ENCODE data around the gene RIPOR2. TPM values are rescaled to one million over a fixed set of nuclear protein-coding genes. Genes with fewer than 3 reads are reported as not detected.

Gene RIPOR2
- total and polyA plus RNA-seq, 10 of the 15 experiments (the other 5 are each of a cell fraction or from before 2014, with no cell fraction given) = 22.2 to 48.2 (median 34.7) TPM

- POLR2A ChIA-PET = interaction anchor here (0.6 to 0.8 kb wide), 2 partner anchors 13 to 24 kb away, joined by 4 to 5 read pairs; no protein-coding TSS in a partner anchor
These were observed 138.1 kb downstream of the RIPOR2 start for GRCh38 chr6:24797596-24798216.

More at GRCh38 chr6:24797596-24798216, 138.1 kb downstream of the RIPOR2 start:
- Histone ChIP-seq H3K4me1 (ENCODE audit: control insufficient read depth, insufficient read depth, low read length) (no peaks in the 10 kb centered on the region), H3K4me3 (no peak overlapping the region), H3K9ac (ENCODE audit: control insufficient read depth, insufficient read depth, low read length) (no peak overlapping the region), H3K27me3 (replicated peaks in 1 of 2; ENCODE audit: control insufficient read depth in 2 of 2, insufficient read depth in 2 of 2, low read length in 1 of 2) (no peaks in the 10 kb centered on the region), H3K36me3 (ENCODE audit: control insufficient read depth in 2 of 2, insufficient read depth in 2 of 2, low read length in 1 of 2) (no peaks in the 10 kb centered on the region), H4K20me1 (ENCODE audit: control insufficient read depth, insufficient read depth) (no peaks in the 10 kb centered on the region), H3K4me2 (ENCODE audit: control insufficient read depth, insufficient read depth) (no peak overlapping the region), H3K27ac (ENCODE audit: control insufficient read depth, insufficient read depth) (no peak overlapping the region), H3K9me3 (replicated peaks; ENCODE audit: control insufficient read depth, insufficient read depth, low read length) (no peaks in the 10 kb centered on the region), H3K79me2 (ENCODE audit: control insufficient read depth, insufficient read depth, low read length) (no peaks in the 10 kb centered on the region), H2AFZ (ENCODE audit: control insufficient read depth, low read depth, low read length) (no peak overlapping the region)
- no peak for FAIRE-seq
- in situ Hi-C loops (cut with MboI) = no loop called here
- DNase-seq (ENCODE audit: low read depth, low spot score) = no peak
- ChIA-PET RAD21 (ENCODE audit: unreplicated experiment) (interaction anchor here (0.8 to 1.0 kb wide), 2 partner anchors 274 to 288 kb away, joined by 3 read pairs; no protein-coding TSS in a partner anchor), CTCF (interaction anchor here (1.2 to 1.4 kb wide), 3 partner anchors 11 to 273 kb away, joined by 3 to 4 read pairs (median 4); no protein-coding TSS in a partner anchor), SMC1A (ENCODE audit: uncharacterized antibody, unreplicated experiment) (interaction anchor here (1.4 to 5.1 kb wide), 4 partner anchors 9 to 220 kb away, joined by 3 to 25 read pairs (median 14); no protein-coding TSS in a partner anchor)
- 87% methylated on average over 6 of the region's 6 CpGs for WGBS (ENCODE audit: insufficient coverage, insufficient replicate concordance, low lambda C conversion rate, missing lambda C conversion rate)
- intact Hi-C loops (cut with micrococcal nuclease; ENCODE audit: unreplicated experiment) = no loop called here
- ATAC-seq = no peak
- TF ChIP-seq SPI1 (IDR thresholded peaks at IDR 0.05; ENCODE audit: borderline replicate concordance, insufficient read depth, low read depth, low read length) (no peak), SUZ12 (IDR thresholded peaks at IDR 0.05; ENCODE audit: unreplicated experiment) (no peak), SRF (IDR thresholded peaks at IDR 0.05; ENCODE audit: low read depth in 2 of 2, low read length in 2 of 2) (no peak), BCLAF1 (IDR thresholded peaks at IDR 0.05) (no peak), MTA3 (IDR thresholded peaks at IDR 0.05; ENCODE audit: borderline replicate concordance, low read length) (no peak), BCL11A (IDR thresholded peaks at IDR 0.05; ENCODE audit: low read depth, low read length) (no peak), E2F4 (IDR thresholded peaks at IDR 0.05; ENCODE audit: low read depth, low read length) (no peak), MTA2 (IDR thresholded peaks at IDR 0.05; ENCODE audit: low read depth) (no peak), CEBPB (IDR thresholded peaks at IDR 0.05; ENCODE audit: borderline replicate concordance in 1 of 2, low read depth in 2 of 2, low read length in 2 of 2) (no peak), CEBPZ (IDR thresholded peaks at IDR 0.05; ENCODE audit: low read depth, low read length) (no peak), NFIC (IDR thresholded peaks at IDR 0.05; ENCODE audit: low read depth, low read length) (no peak), NBN (IDR thresholded peaks at IDR 0.05) (no peak)
- BruUV-seq (replicated peaks) = no TSS peak
